HepG2 (cell line): ENCODE measurements around the gene UTS2R. TPM values are rescaled to one million over a fixed set of nuclear protein-coding genes. Genes with fewer than 3 reads are reported as not detected.

ENCODE experiments used
- CEBPB ChIP-seq: IDR thresholded peaks from 2 replicates; pipeline ENCODE4 v1.6.1; 2011; ENCODE audit warnings: low read depth, low read length, improper control_type of control experiment, borderline replicate concordance
- EP300 ChIP-seq, 3 experiments: sonication (generic) in 1 of 3; formaldehyde crosslinking in 1 of 3; IDR thresholded peaks; 2 replicates each; pipeline versions ENCODE4 v1.5.1 to v1.6.1; 2011 to 2020; ENCODE audit warnings: low read depth in 2 of 3, low read length in 2 of 3, borderline replicate concordance in 1 of 3, improper control_type of control experiment in 1 of 3, mild to moderate bottlenecking in 1 of 3, missing genetic modification reagents in 1 of 3, moderate library complexity in 1 of 3
- HNF4A ChIP-seq: sonication (generic); formaldehyde crosslinking; IDR thresholded peaks from 2 replicates; pipeline ENCODE4 v1.4.0; 2020; ENCODE audit warnings: missing genetic modification reagents
- KMT2B ChIP-seq: IDR thresholded peaks from 2 replicates; pipeline ENCODE4 v1.6.1; 2016; ENCODE audit warnings: missing genetic modification reagents, missing compliant biosample characterization
- ZBED4 ChIP-seq: sonication (generic); formaldehyde crosslinking; IDR thresholded peaks from 2 replicates; pipeline ENCODE4 v1.4.0; 2020; ENCODE audit warnings: missing genetic modification reagents, borderline replicate concordance
- ZBTB33 ChIP-seq: sonication (generic); formaldehyde crosslinking; IDR thresholded peaks from 2 replicates; pipeline ENCODE4 v1.4.0; 2020; ENCODE audit warnings: missing genetic modification reagents
- ZBTB43 ChIP-seq: sonication (generic); formaldehyde crosslinking; conservative IDR thresholded peaks from 2 replicates; pipeline ENCODE4 v1.4.0; 2020; ENCODE audit warnings: missing genetic modification reagents
- ZFP36L1 ChIP-seq: sonication (generic); formaldehyde crosslinking; IDR thresholded peaks from 2 replicates; pipeline ENCODE4 v1.8.0; 2022; ENCODE audit warnings: mild to moderate bottlenecking, missing genetic modification reagents, moderate library complexity
- ZNF121 ChIP-seq: sonication (generic); formaldehyde crosslinking; IDR thresholded peaks from 2 replicates; pipeline ENCODE4 v1.5.0; 2020; ENCODE audit warnings: mild to moderate bottlenecking, missing genetic modification reagents
- ZNF33A ChIP-seq: sonication (generic); formaldehyde crosslinking; IDR thresholded peaks from 2 replicates; pipeline ENCODE4 v1.5.1; 2020; ENCODE audit warnings: missing genetic modification reagents, mild to moderate bottlenecking, moderate library complexity, borderline replicate concordance
- ZNF430 ChIP-seq: sonication (generic); formaldehyde crosslinking; IDR thresholded peaks from 2 replicates; pipeline ENCODE4 v1.9.0; 2021; ENCODE audit warnings: mild to moderate bottlenecking, missing genetic modification reagents
- ZNF446 ChIP-seq: sonication (generic); formaldehyde crosslinking; IDR thresholded peaks from 2 replicates; pipeline ENCODE4 v1.5.0; 2020; ENCODE audit warnings: mild to moderate bottlenecking, missing genetic modification reagents
- ZNF576 ChIP-seq: sonication (generic); formaldehyde crosslinking; IDR thresholded peaks from 2 replicates; pipeline ENCODE4 v1.4.0; 2020; ENCODE audit warnings: mild to moderate bottlenecking, missing genetic modification reagents
- ZNF639 ChIP-seq: conservative IDR thresholded peaks from 2 replicates; pipeline ENCODE4 v1.6.1; 2018; ENCODE audit warnings: missing genetic modification reagents
- ZNF782 ChIP-seq: sonication (generic); formaldehyde crosslinking; IDR thresholded peaks from 2 replicates; pipeline ENCODE4 v1.4.0; 2020; ENCODE audit warnings: missing genetic modification reagents, mild to moderate bottlenecking, borderline replicate concordance
- polyA plus RNA-seq, 8 experiments: library from polyadenylated mRNA; depleted of rRNA in 3 of 8; stranded (reverse) in 7 of 8; unstranded in 1 of 8; fragments of >200 nt; fragmentation: Illumina TruSeq in 4 of 8; extraction: Trizol in 4 of 8; gene quantifications; 2 replicates each; pipeline versions ENCODE4 v1.2.1 to v1.2.3, GENCODE V29; 2011 to 2016; ENCODE audit warnings: low read depth in 4 of 8, missing spikeins in 1 of 8, mixed read lengths in 1 of 8; ENCODE audit not compliant: insufficient read depth in 1 of 8
- total RNA-seq, 5 experiments: library from RNA; depleted of rRNA; stranded (reverse); fragments of >200 nt; fragmentation: Illumina TruSeq; extraction: Trizol; gene quantifications; 2 replicates each; pipeline ENCODE4 v1.2.3, GENCODE V29; 2016; ENCODE audit warnings: low read depth in 1 of 5

UTS2R gene
- total and polyA plus RNA-seq, 2 of the 13 experiments (the other 11 are each of a cell fraction or from before 2014, with no cell fraction given) = 0.13 to 0.15 TPM

- TF ChIP-seq ZNF430 = no peak; the same call in 1 of the 2 replicates
- peak; percentile 90 for TF ChIP-seq HNF4A (CRISPR knock-in tag)
- 0 out of 2 replicates have a peak, but pooled peaks have one; percentile 30 for TF ChIP-seq ZNF782 (CRISPR knock-in tag)
- TF ChIP-seq ZNF121 (CRISPR knock-in tag) = peak; percentile 62; the same call in 1 of the 2 replicates
- no peak for TF ChIP-seq ZNF576 (CRISPR knock-in tag)
- TF ChIP-seq ZNF446 = no peak
- peak; percentile 92 for TF ChIP-seq ZBTB43 (CRISPR knock-in tag)
- TF ChIP-seq ZBED4 (CRISPR knock-in tag) = peak; percentile 89
- TF ChIP-seq CEBPB = peak; percentile 88
- peak; percentile 91 for TF ChIP-seq ZBTB33 (CRISPR knock-in tag)
- peak; percentile 90 to 98 for TF ChIP-seq EP300 (IDR thresholded peaks at IDR 0.05; ENCODE audit: low read depth in 2 of 2, low read length in 2 of 2)
- TF ChIP-seq EP300 (CRISPR knock-in tag; IDR thresholded peaks at IDR 0.05; ENCODE audit: borderline replicate concordance) = peak; percentile 96
- peak; percentile 86; the same call in 1 of the 2 replicates for TF ChIP-seq ZNF639 (CRISPR knock-in tag)
- TF ChIP-seq ZFP36L1 (CRISPR knock-in tag) = peak; percentile 93; the same call in 1 of the 2 replicates
- no peak for TF ChIP-seq ZNF33A (CRISPR knock-in tag)
- TF ChIP-seq KMT2B (CRISPR knock-in tag) = peak; percentile 52; the same call in 1 of the 2 replicates
Measured at GRCh38 chr17:82346342-82347300, 24.9 kb upstream of the UTS2R start (continued).
